Measurements from ENCODE around the gene CA5A.
"Not testable (repeated sequence)": the region's sequence is repeated elsewhere in the genome, so short reads cannot be mapped to it uniquely, and the experiment has no call there.

CA5A gene

GRCh38 chr16:87897521-87898505 lies 38.5 kb downstream of the CA5A start:
- H3K4me1 ChIP-seq (ENCODE audit: low read length): peaks cover 42% of the 10 kb centered on the region
- H3K9me3 ChIP-seq (ENCODE audit: insufficient read depth, low read length): no peaks in the 10 kb centered on the region
- no peaks in the 10 kb centered on the region for H3K36me3 ChIP-seq (replicated peaks; ENCODE audit: low read depth, low read length)
- no peak overlapping the region; the same call in 1 of the 2 replicates for H3K9ac ChIP-seq (ENCODE audit: low read length)
- no peak for TF ChIP-seq CTCF (IDR thresholded peaks at IDR 0.05; ENCODE audit: low read depth, low read length)
- H3K27ac ChIP-seq (ENCODE audit: low read length): no peak overlapping the region
- H3K79me2 ChIP-seq (ENCODE audit: low read length): no peaks in the 10 kb centered on the region
- H2AFZ ChIP-seq (ENCODE audit: low read depth, low read length): peak overlapping the region; percentile 90; the same call in 1 of the 2 replicates
- H4K20me1 ChIP-seq (ENCODE audit: insufficient read depth, low read length): no peaks in the 10 kb centered on the region
- H3K4me3 ChIP-seq (ENCODE audit: low read length): no peak overlapping the region
- no peaks in the 10 kb centered on the region for H3K27me3 ChIP-seq (ENCODE audit: low read depth, low read length)
- peak overlapping the region; percentile 27 for H3K4me2 ChIP-seq (ENCODE audit: low read length)

GRCh38 chr16:87896924-87897520 lies 39.3 kb downstream of the CA5A start:
- not testable (repeated sequence) for H3K79me2 ChIP-seq (ENCODE audit: low read length); H3K9ac ChIP-seq (ENCODE audit: low read length); H2AFZ ChIP-seq (ENCODE audit: low read depth, low read length); H4K20me1 ChIP-seq (ENCODE audit: insufficient read depth, low read length); H3K9me3 ChIP-seq (ENCODE audit: insufficient read depth, low read length); H3K4me3 ChIP-seq (ENCODE audit: low read length); H3K27ac ChIP-seq (ENCODE audit: low read length); H3K27me3 ChIP-seq (ENCODE audit: low read depth, low read length); H3K36me3 ChIP-seq (replicated peaks; ENCODE audit: low read depth, low read length)
- peak overlapping the region; percentile 27 for H3K4me2 ChIP-seq (ENCODE audit: low read length)
- H3K4me1 ChIP-seq (ENCODE audit: low read length): peaks cover 42% of the 10 kb centered on the region

- H3K4me2 ChIP-seq (ENCODE audit: low read length): peak overlapping the region; percentile 48
- H3K4me3 ChIP-seq (ENCODE audit: low read length); H3K79me2 ChIP-seq (ENCODE audit: low read length); H3K9me3 ChIP-seq (ENCODE audit: insufficient read depth, low read length); H3K27me3 ChIP-seq (ENCODE audit: low read depth, low read length); H3K36me3 ChIP-seq (replicated peaks; ENCODE audit: low read depth, low read length); H4K20me1 ChIP-seq (ENCODE audit: insufficient read depth, low read length): not testable (repeated sequence)
- H3K4me1 ChIP-seq (ENCODE audit: low read length): peaks cover 42% of the 10 kb centered on the region
- peak overlapping the region; percentile 39; the same call in 1 of the 2 replicates for H3K9ac ChIP-seq (ENCODE audit: low read length)
- peak overlapping the region; percentile 82 for H3K27ac ChIP-seq (ENCODE audit: low read length)
- peak overlapping the region; percentile 42; the same call in 1 of the 2 replicates for H2AFZ ChIP-seq (ENCODE audit: low read depth, low read length)
Observed at GRCh38 chr16:87896176-87896890, 40.0 kb downstream of the CA5A start.

- H3K4me2 ChIP-seq (ENCODE audit: low read length): peak overlapping the region; percentile 48
- H3K27me3 ChIP-seq (ENCODE audit: low read depth, low read length): no peaks in the 10 kb centered on the region
- H4K20me1 ChIP-seq (ENCODE audit: insufficient read depth, low read length): no peaks in the 10 kb centered on the region
- H3K36me3 ChIP-seq (replicated peaks; ENCODE audit: low read depth, low read length): no peaks in the 10 kb centered on the region
- peak overlapping the region; percentile 82 for H3K27ac ChIP-seq (ENCODE audit: low read length)
- TF ChIP-seq CTCF (IDR thresholded peaks at IDR 0.05; ENCODE audit: low read depth, low read length): no peak
- TF ChIP-seq EZH2phosphoT487 (IDR thresholded peaks at IDR 0.05; ENCODE audit: low read depth): no peak
- no peaks in the 10 kb centered on the region for H3K79me2 ChIP-seq (ENCODE audit: low read length)
- H3K9me3 ChIP-seq (ENCODE audit: insufficient read depth, low read length): no peaks in the 10 kb centered on the region
- H3K4me3 ChIP-seq (ENCODE audit: low read length): no peak overlapping the region
- H3K4me1 ChIP-seq (ENCODE audit: low read length): peaks cover 42% of the 10 kb centered on the region
- H2AFZ ChIP-seq (ENCODE audit: low read depth, low read length): peak overlapping the region; percentile 42; the same call in 1 of the 2 replicates
- H3K9ac ChIP-seq (ENCODE audit: low read length): peak overlapping the region; percentile 39; the same call in 1 of the 2 replicates
Observed at GRCh38 chr16:87895641-87896141, 40.6 kb downstream of the CA5A start.

GRCh38 chr16:87894005-87894404 lies 42.3 kb downstream of the CA5A start:
- H3K4me3 ChIP-seq (ENCODE audit: low read length); H3K9me3 ChIP-seq (ENCODE audit: insufficient read depth, low read length); H3K79me2 ChIP-seq (ENCODE audit: low read length); H3K9ac ChIP-seq (ENCODE audit: low read length); H3K27me3 ChIP-seq (ENCODE audit: low read depth, low read length); H3K36me3 ChIP-seq (replicated peaks; ENCODE audit: low read depth, low read length); H4K20me1 ChIP-seq (ENCODE audit: insufficient read depth, low read length); H3K27ac ChIP-seq (ENCODE audit: low read length): not testable (repeated sequence)
- peaks cover 42% of the 10 kb centered on the region for H3K4me1 ChIP-seq (ENCODE audit: low read length)
- H2AFZ ChIP-seq (ENCODE audit: low read depth, low read length): peak overlapping the region; percentile 81; the same call in 1 of the 2 replicates
- 0 out of 2 replicates have a peak overlapping the region, but pooled peaks have one; percentile 24 for H3K4me2 ChIP-seq (ENCODE audit: low read length)

All from OCI-LY3 (cell line).